ENCODE results near the gene BFSP1. TPM values are rescaled to one million over a fixed set of nuclear protein-coding genes. Genes with fewer than 3 reads are reported as not detected.

The BFSP1 gene
- total RNA-seq, 2 donors from 2014 or later, result 0.52 to 0.99 TPM

DNA sequence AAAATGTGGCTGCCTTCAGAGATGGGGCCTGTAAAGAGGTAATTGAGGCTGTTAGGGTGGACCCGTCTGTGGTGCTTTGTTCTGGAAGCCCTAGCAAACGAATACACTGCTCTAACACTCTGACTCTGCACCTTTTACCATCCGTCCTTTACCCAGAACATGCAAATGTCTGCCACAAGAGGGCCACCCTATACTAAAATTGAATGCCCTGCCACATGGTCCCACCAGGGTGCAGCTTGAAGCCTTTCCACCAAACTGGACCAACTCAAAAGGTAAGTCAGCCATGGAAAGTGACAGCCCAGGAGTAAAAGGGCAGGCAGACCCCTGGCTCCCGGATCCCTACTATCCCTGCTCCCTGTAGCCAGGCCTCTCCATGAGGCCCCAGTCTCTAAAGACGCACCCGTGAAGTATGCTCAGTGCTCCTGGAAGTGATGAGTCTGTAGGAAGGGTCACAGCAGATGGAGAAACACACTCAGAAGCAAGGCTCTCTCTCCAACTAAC, 5.8 kb upstream of the BFSP1 start:
- WGBS, 2 donors, result 29 to 34% methylated on average over 6 of the region's 6 CpGs
- Histone ChIP-seq H3K27ac (peak overlapping the region in 1 of 4 donors; percentile 13), H3K9me3 (no peaks in the 10 kb centered on the region), H3K4me1 (peaks cover 8% of the 10 kb centered on the region), H3K27me3 (no peaks in the 10 kb centered on the region), H3K36me3 (replicated peaks in 1 of 2; ENCODE audit: insufficient read depth in 1 of 2, low read depth in 2 of 2) (no peaks in the 10 kb centered on the region), H3K4me3 (no peak overlapping the region)
- TF ChIP-seq, protein P1, sequence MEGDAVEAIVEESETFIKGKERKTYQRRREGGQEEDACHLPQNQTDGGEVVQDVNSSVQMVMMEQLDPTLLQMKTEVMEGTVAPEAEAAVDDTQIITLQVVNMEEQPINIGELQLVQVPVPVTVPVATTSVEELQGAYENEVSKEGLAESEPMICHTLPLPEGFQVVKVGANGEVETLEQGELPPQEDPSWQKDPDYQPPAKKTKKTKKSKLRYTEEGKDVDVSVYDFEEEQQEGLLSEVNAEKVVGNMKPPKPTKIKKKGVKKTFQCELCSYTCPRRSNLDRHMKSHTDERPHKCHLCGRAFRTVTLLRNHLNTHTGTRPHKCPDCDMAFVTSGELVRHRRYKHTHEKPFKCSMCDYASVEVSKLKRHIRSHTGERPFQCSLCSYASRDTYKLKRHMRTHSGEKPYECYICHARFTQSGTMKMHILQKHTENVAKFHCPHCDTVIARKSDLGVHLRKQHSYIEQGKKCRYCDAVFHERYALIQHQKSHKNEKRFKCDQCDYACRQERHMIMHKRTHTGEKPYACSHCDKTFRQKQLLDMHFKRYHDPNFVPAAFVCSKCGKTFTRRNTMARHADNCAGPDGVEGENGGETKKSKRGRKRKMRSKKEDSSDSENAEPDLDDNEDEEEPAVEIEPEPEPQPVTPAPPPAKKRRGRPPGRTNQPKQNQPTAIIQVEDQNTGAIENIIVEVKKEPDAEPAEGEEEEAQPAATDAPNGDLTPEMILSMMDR (IDR thresholded peaks at IDR 0.05), result peak; percentile 77 to 99 (median 98)
- TF ChIP-seq POLR2A (IDR thresholded peaks at IDR 0.05), result no peak
- ATAC-seq (peak; percentile 97), DNase-seq (peak; percentile 78 to 86 (median 82))
- intact Hi-C loops (cut with DNase I), result loop anchor here (5.0 kb wide), 1 partner anchor 80 kb away; no protein-coding TSS in a partner anchor

DNA sequence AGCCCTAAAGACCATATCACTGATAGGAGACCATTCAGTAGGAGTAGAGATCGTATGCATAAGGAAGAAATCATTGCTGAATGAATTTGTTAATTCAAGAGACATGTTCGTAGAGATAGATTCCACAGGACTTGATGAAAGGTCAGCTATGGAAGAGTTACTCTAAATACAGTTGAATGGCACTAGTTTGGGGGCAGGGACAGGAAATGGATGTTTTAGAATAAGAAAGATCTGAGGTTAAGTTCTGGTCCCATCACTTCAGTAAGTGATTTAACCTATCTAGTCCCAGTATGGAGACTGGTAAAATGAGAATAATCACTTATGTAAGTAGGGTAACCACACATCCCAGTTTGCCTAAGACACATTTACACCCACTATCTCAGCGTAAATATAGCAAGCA, 2.9 kb upstream of the BFSP1 start:
- no peak for DNase-seq
- Histone ChIP-seq H3K9me3 (no peaks in the 10 kb centered on the region), H3K27ac (no peak overlapping the region), H3K4me1 (peaks cover 18% of the 10 kb centered on the region), H3K36me3 (replicated peaks in 1 of 2; ENCODE audit: insufficient read depth in 1 of 2, low read depth in 2 of 2) (no peaks in the 10 kb centered on the region), H3K4me3 (no peak overlapping the region), H3K27me3 (no peaks in the 10 kb centered on the region)
- intact Hi-C loops (cut with DNase I), result no loop called here
- no peak for ATAC-seq
- TF ChIP-seq POLR2A (IDR thresholded peaks at IDR 0.05), result no peak
- TF ChIP-seq, protein P1 (IDR thresholded peaks at IDR 0.05), result no peak
- WGBS, 2 donors, result 88 to 90% methylated on average over 3 of the region's 3 CpGs

DNA sequence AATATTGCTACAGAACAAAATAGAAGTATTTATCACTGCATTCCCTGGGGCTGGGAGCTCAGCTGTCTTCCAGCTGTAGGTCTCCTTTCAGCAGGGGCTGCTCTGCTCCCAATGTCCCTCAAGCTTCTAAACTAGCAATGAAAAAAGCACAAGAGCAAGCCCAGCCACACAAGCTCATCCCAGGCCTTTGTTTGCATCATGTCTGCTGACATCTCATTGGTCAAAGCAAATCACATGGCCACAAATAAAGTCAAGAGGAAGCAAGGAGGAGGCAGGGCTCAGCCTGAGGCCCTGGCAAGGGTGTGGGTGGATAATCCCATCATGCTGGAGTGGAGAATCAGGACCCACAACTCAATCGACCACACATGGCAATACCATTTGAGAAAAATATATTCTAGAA, 2.2 kb upstream of the BFSP1 start:
- WGBS, 2 donors, result 46 to 48% methylated on average over 1 of the region's 1 CpG
- ATAC-seq (no peak), DNase-seq (peak in 2 of 4 donors; percentile 18 to 22)
- intact Hi-C loops (cut with DNase I), result no loop called here
- TF ChIP-seq, protein P1 (IDR thresholded peaks at IDR 0.05), result no peak
- no peak for TF ChIP-seq POLR2A (IDR thresholded peaks at IDR 0.05)
- Histone ChIP-seq H3K4me1 (peaks cover 18% of the 10 kb centered on the region), H3K9me3 (no peaks in the 10 kb centered on the region), H3K27me3 (no peaks in the 10 kb centered on the region), H3K4me3 (no peak overlapping the region), H3K27ac (no peak overlapping the region), H3K36me3 (replicated peaks in 1 of 2; ENCODE audit: insufficient read depth in 1 of 2, low read depth in 2 of 2) (no peaks in the 10 kb centered on the region)

DNA sequence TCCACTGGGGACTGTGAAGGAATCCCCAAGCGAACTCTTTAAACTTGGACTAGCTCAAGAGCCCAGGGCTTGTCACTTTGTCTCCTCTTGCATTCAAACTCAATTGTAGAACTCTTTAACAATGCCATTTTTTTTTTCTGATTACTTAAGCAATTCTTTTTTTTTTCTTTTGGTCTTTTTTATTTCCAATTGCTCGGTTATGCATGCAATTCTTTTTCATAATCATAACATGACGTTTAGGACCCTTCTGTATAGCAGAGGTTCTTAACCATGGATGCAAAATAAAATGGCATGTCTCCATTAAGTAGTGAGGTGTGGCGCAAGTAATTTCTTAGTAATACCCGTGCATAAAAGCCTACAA, 466 bp upstream of the BFSP1 start:
- ATAC-seq (no peak), DNase-seq (no peak)
- 73 to 80% methylated on average over 5 of the region's 5 CpGs for WGBS, 2 donors
- H3K4me1 ChIP-seq, result peaks cover 15% of the 10 kb centered on the region
- no peaks in the 10 kb centered on the region for H3K36me3 ChIP-seq (replicated peaks in 1 of 2; ENCODE audit: insufficient read depth in 1 of 2, low read depth in 2 of 2)
- H3K27ac ChIP-seq, result peak overlapping the region; percentile 77 to 91 (median 85)
- no peak for TF ChIP-seq POLR2A (IDR thresholded peaks at IDR 0.05)
- H3K9me3 ChIP-seq, result no peaks in the 10 kb centered on the region
- H3K27me3 ChIP-seq, result no peaks in the 10 kb centered on the region
- intact Hi-C loops (cut with DNase I), result no loop called here
- H3K4me3 ChIP-seq, result peak overlapping the region in 1 of 2 donors; percentile 3

DNA sequence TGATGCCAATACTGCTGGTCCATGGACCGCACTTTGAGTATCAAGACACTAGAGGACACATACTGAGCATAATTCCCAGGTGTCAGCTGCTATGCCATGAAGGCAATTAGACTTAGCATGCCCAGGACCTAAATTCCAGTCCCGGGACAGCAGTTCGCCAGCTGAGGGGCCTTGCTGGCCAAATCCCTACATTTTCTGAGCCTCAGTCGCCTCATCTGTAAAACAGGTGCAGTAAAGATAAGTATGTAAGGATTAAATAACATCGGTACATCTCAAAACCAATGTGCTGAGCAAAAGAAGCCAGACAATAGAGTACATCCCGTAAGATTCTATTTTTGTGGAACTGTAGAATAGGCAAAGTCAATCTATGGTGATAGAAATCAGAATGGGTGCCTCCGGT, 1.0 kb downstream of the BFSP1 start:
- H3K27ac ChIP-seq, result peak overlapping the region in 3 of 4 donors; percentile 27 to 91 (median 85)
- WGBS, 2 donors, result 80 to 82% methylated on average over 7 of the region's 7 CpGs
- DNase-seq (no peak), ATAC-seq (no peak)
- H3K4me1 ChIP-seq, result peaks cover 15% of the 10 kb centered on the region
- no peak overlapping the region for H3K4me3 ChIP-seq
- TF ChIP-seq, protein P1 (IDR thresholded peaks at IDR 0.05), result no peak
- no peak for TF ChIP-seq POLR2A (IDR thresholded peaks at IDR 0.05)
- intact Hi-C loops (cut with DNase I), result no loop called here
- H3K36me3 ChIP-seq (replicated peaks in 1 of 2; ENCODE audit: insufficient read depth in 1 of 2, low read depth in 2 of 2), result no peaks in the 10 kb centered on the region
- no peaks in the 10 kb centered on the region for H3K27me3 ChIP-seq
- no peaks in the 10 kb centered on the region for H3K9me3 ChIP-seq
